HG03575 (cell line): Measurements from ENCODE around the gene COMT.
"Not testable (repeated sequence)": the region's sequence is repeated elsewhere in the genome, so short reads cannot be mapped to it uniquely, and the experiment has no call there.

Experiments used
- ATAC-seq: cut with Tn5 transposase; IDR thresholded peaks from one replicate; pipeline ENCODE4 v1.9.1; 2021; ENCODE audit not compliant: unreplicated experiment, insufficient number of reproducible peaks, low FRiP score; ENCODE audit errors: extremely low read depth

The COMT gene

DNA sequence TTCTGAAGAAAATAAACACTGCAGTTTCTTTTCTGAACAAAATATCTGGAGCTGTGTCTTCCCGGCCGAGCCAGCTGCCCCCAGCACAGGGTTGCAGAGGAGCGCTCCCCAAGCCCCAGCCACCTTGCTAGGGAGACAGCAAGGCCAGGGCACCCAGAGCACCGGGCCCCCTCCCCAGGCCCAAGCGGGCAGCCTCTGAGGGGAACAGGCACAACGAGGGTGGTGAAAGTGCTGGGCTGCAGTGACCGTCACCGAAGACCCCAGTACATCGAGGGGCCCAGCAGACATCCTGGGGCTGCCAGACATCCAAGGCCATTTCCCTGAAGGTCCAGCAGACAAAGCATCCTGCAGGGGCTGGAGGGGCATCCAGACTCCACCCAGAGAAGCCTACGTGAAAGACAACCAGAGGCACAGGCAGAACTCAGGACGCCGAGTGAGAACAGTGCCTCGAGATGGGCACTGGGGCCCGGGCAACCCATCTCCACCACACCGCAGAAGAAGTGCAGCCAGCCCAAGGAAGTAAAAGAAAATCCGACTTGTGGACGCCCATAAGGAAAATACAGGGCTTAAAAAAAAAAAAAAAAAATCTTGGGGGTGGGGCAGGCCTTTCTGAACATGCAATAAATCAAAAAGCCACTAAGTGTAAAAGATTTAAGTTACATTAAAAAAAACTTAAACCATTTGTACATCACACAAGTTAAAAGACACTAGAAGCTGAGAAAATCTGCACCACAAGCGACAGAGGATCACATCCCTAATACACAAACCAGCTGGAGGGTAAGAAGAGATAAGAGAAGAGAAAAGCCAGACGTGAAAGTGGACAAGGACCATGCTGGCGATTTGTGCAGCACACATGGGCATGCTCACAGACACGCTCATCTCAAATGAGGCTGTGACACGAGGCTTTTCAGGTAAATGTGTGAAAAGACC is 36.0 kb upstream of the COMT start:
- ATAC-seq = no peak

DNA sequence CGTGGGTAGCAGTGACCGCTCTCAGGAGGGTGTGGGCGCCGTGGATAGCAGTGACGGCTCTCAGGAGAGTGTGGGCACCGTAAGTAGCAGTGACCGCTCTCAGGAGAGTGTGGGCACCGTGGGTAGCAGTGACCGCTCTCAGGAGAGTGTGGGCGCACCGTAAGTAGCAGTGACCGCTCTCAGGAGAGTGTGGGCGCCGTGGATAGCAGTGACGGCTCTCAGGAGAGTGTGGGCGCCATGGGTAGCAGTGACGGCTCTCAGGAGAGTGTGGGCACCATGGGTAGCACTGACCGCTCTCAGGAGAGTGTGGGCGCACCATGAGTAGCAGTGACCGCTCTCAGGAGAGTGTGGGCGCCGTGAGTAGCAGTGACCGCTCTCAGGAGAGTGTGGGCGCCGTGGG is 34.7 kb upstream of the COMT start:
- ATAC-seq = not testable (repeated sequence)

DNA sequence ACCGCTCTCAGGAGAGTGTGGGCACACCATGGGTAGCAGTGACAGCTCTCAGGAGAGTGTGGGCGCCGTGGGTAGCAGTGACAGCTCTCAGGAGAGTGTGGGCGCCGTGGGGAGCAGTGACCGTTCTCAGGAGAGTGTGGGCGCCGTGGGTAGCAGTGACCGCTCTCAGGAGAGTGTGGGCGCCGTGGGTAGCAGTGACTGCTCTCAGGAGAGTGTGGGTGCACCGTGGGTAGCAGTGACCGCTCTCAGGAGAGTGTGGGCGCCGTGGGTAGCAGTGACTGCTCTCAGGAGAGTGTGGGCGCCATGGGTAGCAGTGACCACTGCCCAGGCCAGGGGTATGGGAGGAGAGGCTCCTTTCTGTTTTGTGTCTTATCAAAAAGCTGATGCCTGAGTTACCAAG is 33.7 kb upstream of the COMT start:
- not testable (repeated sequence) for ATAC-seq

DNA sequence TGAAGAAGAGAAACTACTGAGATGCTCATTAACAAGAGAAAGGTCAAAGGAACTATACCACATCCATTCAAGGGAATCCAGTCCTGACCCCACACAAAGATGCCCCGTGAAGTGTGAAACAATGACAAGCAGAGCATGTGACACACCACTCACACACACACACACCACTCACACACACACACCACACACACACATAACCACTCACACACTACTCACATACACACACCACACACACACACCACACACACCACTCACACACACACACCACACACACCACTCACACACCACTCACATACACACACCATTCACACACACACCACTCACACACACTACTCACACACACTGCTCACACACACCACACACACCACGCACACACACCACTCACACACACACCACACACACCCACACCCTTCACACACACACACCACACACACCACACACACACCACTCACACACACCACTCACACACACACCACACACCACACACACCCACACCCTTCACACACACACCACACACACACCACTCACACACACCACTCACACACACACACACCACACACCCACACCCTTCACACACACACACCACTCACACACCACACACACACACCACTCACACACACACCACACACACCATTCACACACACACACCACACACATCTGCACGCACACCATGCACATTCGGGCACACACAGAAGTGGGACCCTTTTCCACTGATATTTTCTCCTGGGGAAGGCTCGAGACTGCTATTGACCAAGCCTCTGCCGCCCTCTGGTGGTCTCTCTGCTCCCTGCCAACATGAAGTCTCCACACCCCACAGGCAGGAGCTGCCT is 32.0 kb upstream of the COMT start:
- ATAC-seq = no peak

DNA sequence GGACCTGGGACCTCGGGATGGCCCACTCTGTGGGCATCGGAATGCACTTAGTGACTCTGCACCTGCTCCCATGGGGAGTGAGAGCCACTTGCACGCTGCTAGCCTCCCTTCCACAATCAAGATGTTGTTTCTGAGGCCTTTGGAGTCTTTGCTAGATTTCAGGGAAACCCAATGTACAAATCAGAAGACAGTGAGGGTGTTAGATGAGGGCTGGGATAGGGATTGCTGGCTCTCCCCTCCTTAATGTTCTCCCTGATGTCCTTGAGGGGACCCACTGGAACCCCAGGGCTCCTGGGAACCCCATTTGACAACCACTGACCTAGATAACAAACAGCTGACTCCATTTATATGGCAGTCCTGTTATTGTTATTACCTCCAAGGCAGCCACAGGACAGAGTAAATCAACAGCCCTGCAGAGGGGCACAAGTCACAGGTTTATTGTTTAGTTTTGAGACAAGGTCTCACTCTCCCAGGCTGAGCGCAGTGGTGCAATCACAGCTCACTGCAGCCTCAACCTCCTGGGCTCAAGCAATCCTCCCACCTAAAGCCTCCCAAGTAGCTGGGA is 31.3 kb upstream of the COMT start:
- ATAC-seq = no peak

DNA sequence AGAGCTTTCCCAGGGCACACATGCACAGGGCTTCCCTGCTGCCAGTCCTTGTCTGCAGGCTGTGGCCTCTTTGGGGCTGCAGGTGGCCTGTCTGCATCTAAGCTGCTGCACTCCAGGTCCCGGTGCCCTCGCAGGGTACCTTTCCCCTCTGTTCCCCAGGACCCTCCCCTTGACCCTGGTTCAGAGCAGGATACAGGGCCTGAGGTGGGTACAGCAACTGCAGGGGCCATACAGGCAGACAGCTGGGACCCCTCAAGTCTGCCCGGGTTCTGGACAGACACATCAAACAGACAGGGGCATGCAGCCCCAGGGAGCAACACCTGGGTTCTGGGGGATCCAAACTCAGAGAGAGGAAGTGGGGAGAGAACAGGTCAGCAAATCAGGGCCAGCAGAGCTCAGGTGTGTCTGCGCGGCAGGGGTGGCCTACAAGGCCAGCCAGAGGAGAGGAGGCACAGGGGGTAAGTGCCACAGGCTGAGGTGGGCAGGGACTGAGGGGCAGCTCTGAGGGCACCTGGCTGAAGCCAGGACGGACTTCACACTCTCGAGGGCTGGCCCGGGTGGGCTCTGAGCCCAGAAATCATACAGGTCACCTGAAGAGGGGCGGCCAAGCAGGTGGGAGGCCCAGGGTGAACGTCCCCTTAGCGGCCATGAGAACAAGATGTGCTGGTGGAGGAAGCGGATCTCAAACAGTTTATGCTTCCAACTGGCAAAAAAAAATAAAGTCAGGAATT is 29.9 kb upstream of the COMT start:
- no peak for ATAC-seq

DNA sequence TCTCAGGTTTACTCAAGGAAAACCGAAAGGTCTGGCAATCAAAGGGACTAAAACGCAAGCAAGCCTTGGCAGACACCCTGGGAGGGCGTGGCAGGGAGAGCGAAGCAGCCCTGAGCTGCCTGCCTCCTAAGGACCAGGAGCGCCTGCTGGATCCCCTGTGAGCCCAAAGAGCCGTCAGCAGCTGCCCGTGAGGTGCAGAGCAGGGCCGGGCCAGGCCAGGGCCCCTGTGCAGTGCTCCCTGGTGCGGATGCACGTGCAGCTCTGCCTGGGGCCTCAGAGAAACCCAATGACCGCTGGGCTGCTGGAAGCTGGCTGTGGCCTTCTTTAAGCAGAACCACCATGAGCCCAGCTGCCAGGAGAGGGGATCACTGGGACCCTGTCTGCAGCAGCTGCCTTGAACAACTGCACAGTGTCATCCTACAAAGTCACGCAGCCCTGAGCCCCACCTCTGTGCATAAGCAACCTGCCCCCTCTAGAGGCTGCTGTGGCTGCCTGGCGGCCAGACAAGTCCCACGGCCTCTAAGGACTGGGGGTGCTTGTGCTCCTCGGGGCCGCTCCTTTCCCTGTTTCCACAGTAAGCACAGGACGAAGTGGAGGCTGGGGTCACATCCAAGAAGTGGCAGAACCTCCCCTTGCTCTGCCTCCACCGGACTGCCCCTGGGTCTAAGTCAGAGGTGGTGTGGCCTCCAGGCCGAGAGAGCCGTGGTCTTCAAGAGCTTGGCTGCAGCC is 29.1 kb upstream of the COMT start:
- ATAC-seq = no peak

DNA sequence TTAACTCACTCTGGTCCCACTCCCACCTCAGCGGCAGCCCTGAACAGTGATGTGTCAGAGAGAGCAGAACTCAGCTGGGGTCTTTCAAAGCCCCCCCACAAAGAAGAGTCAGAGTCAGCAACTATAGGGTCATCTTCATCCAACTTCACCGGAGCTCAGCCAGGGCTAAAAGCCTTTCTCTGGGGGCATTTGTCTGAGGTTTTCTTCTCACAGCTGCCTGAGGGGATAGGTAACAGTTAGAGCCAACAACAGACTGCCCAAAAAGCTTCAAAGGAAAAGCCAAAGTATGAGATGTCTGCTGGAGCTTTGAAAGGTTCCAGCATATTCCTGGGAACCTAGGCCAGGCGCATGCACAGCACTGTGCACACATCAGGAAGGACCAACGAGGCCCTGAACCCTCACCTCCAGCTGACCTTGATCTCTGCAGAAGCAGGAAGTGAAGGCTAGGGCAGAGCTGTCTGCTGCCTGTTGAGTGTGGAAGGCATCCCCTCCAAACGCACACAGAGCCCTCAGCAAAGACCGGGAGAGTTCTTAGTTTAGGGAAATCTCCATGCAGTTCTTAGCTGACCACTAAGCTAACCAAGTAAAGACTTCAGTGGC is 28.1 kb upstream of the COMT start:
- ATAC-seq = no peak

DNA sequence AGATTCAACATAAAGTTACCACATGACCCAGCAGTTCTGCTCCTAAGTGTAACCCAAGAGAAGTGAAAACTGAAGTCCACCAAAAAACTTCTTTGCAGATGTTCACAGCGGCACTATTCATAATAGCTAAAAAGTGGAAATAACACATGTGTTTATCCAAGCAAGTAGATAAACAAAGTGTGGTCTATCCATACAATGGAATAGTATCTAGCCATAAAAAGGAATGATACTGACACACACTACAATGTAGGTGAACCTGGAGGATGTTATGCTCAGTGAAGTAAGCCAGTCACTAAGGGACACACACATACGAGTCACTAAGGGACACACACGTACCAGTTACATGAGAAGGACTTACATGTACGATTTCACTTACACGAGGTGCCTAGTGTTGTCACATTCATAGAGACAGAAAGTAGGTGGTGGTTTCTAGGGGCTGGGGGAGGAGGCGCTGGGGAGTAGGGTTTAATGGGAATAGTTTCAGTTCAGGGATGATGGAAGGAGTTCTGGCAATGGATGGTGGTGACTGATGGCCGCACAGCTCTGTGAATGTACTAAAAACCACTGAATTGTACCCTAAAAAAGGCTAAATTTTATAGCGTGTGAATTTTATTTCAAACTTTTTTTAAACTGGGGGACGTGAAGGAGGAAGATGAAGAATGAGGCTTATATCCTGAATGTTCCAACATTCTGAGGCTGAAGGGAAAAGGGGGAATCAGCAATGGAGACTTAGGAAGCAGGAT is 27.2 kb upstream of the COMT start:
- no peak for ATAC-seq

DNA sequence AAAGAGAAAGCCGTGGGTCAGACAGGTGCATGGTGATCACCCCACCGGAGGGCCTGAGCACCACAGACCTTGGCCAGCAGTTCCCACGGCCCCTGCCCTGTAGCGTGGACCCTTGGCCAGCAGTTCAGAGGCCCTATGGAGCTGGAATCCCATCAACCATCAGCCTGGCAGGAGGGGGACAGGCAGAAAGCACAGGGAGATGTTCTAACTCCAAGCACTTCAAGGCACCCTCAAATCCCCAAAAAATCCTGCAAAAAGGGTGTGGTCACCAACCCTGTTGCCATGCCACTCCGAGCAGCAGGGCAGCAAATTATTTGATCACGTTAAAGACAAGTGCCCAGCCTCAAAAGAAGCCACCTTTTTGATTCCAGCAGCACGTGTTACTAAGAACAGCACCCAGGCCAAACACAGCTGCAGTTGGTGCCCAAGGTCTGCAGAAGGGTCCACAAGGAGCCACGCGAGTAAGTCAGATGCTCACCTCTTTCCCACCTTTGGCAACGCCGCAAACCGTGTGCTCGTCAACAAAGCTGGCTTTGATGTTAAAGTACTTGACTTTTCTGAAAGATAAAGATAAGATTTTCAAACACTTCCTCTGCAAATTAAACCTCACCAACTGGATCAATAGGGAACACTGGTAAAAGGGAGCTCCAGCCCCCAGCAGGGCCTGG is 26.2 kb upstream of the COMT start:
- ATAC-seq = no peak

DNA sequence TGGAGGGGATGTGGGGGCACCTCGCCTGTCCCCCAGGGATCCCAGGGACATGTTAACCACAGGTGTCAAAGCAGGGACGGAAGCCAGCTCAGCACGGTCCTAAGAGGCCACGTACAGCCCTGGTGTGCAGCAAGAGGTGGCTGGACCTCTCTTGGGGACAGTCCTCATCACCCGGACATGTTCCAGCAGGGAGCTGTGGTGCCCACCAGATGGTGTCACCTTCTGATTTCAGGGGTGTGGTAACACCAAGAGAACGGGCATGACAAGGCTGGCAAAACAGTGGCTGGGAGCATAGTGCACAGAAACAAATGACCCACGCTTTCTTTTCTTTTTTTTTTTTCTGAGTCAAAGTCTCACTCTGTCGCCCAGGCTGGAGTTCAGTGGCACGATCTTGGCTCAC is 25.6 kb upstream of the COMT start:
- ATAC-seq = no peak

DNA sequence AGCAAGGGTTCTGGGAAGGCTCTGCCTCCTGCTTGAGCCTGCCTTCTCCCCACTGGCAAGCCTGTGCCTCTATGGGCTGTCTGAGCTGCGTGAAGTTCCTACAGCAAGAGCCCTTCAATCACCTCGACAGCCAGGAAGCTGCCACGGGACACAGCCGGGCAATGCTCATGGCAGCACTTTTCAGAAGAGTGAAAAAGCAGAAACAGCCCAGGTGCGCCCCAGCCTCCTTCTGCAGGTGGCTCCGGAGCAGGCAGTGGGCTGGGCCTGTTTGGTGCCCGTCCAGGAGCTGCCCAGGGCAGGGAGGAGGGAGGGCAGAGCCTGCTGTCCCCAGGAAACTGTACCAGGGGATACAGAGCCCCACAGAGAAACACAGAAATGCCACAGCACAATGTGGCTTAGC is 24.6 kb upstream of the COMT start:
- no peak for ATAC-seq

DNA sequence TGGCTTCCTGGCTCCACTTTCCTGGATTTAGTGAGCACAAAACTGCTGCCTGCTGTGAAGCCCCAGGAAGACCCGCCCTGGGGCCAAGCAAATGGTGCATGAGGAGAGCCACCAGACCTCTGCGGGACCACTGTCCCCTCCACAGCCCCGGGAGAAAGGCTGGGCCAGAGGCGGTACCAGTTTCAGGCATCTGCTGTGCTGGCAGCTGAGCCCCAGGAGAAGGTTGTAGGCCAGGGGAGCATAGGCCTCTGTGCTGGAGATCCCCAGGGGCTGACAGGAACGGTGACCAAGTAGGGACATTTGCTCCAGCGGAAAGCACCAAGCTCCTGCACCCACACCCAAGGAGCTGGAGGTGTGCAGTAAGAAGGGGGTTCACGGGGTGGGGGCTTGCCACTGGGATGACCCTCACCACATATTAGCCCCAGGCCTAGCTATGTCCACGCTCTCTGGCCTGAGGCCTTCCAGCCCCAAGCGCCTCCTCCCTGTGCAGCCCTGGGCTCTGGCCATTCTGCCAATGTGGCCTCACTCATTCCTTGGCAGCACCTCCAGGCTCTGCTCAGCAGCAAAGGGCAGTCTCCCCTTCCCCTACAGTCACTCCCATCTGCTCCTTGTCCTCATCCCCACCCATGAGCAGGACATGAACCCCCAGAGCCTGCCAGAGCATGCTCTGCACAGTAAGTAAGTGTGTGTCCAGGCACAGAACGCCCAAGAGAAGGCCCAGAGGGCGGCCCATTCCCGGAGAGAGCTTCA is 24.0 kb upstream of the COMT start:
- no peak for ATAC-seq

DNA sequence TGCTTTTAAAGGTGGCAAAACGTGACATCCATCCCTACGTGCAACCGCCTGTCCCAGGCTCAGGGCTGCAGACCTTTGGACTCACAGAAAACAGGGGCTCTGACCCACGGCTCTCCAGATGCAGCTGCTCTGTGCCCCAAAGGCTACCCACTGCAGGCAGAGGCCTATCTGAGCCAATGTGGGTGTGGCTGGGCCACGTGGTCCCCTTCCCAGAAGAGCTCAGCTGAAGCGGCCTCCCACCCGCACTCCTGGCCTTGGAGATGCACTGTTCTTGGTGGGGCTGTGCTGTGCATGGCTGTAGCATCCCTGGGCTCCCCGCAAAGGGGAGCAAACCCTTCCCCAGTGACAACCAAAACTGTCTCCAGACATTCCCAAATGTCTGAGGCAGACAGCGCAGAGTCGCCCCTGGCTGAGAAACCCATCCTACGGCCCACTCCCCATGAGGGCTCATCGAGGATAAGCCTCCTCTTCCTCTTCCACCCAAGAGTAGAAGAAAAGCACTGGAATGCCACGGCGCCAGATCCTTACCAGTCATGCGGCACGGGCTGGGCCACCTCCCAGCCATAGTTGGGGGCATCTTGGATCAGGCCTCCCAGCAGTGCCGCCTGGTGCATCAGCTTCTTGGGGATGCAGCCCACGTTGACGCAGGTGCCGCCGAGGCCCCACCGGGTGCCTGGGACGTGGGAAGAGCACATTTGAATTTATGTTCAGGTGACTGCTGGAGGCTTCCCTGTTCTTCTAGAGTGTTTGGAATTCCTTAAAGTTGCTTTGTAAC is 23.1 kb upstream of the COMT start:
- no peak for ATAC-seq

DNA sequence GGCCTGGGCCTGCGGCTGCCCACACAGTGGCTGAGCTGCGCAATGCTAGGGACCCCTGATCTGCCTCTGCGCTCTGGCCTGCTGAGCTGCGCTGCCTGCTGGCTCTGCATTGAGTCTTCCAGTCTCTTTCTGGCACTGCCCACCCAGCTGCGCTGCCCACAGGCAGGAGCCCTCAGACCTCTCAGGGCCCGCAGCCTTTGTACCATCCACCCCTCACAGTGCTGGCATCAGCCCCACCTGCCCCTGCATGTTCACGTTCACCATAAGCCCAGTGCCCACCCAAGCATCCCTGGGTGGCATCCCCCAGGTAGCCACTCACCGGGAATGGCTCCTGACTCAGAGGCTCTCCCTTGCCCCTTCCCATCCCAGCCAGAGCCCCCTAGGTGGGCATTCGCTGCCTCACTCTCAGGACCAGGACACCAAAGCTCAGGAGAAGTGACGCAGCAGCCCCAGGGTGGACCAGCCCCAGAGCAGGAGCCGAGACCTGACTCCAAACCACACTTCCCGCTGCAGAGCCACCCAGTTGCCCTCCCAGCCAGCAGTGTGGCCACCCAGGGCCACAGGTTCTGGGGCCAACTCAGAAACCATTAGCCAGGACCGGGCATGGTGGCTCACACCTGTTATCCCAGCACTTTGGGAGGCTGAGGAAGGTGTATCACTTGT is 21.7 kb upstream of the COMT start:
- ATAC-seq = no peak
